ENCODE measurements around the gene CLDND2. TPM values are rescaled to one million over a fixed set of nuclear protein-coding genes. Genes with fewer than 3 reads are reported as not detected.

Gene CLDND2
- total and polyA plus RNA-seq, 2 experiments from 2014 or later = 7.7 TPM; not detected in 1

DNA sequence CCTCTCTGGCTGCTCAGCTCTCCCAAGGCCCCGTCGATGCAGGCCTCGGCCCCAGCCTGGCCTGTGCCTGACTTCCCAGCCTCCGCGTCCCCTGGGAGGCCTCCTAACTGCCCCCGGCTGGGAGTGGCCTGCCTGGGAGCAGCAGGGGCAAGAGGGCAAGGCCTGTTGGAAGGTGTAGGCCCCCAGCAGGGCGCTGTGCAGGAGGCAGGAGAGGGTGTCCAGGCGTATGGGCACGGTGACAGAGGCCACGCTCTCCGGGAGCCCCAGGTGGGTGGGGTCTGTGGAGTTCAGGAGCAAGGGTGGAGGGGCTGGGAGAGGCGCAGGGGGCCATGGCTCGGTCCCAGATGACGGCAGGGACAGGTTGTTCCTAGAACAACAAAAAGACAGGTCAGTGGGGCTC, 20.3 kb upstream of the CLDND2 start:
- Histone ChIP-seq H2AFZ (no peak overlapping the region), H3F3A (replicated peaks; ENCODE audit: low read depth) (no peaks in the 10 kb centered on the region), H3K4me2 (no peak overlapping the region), H3K27ac (ENCODE audit: low read depth) (no peak overlapping the region), H4K20me1 (replicated peaks; ENCODE audit: insufficient read depth) (no peaks in the 10 kb centered on the region), H3K9me2 (ENCODE audit: insufficient read depth) (no peaks in the 10 kb centered on the region), H3K4me1 (ENCODE audit: insufficient read depth) (no peaks in the 10 kb centered on the region), H3K4me3 (no peak overlapping the region), H3K27me3 (ENCODE audit: insufficient read depth) (no peaks in the 10 kb centered on the region), H3K79me2 (replicated peaks; ENCODE audit: insufficient read depth) (no peaks in the 10 kb centered on the region), H3K36me3 (ENCODE audit: insufficient read depth) (no peaks in the 10 kb centered on the region)
- Mint-ChIP-seq H3K4me1 (peaks cover 15% of the 10 kb centered on the region), H3K27ac (no peak overlapping the region), H3K36me3 (ENCODE audit: low read depth) (no peaks in the 10 kb centered on the region; the same call in 2 of the 3 replicates), H3K9me3 (no peaks in the 10 kb centered on the region; the same call in 1 of the 3 replicates), H3K4me3 (no peak overlapping the region), H3K27me3 (ENCODE audit: insufficient read depth, low read depth, poor library complexity) (peaks cover 16% of the 10 kb centered on the region)
- no peak for DNase-seq (ENCODE audit: low spot score)
- no peak for TF ChIP-seq ZNF331 (CRISPR knock-in tag; IDR thresholded peaks at IDR 0.05; ENCODE audit: low read depth)
- TF ChIP-seq, protein P1, sequence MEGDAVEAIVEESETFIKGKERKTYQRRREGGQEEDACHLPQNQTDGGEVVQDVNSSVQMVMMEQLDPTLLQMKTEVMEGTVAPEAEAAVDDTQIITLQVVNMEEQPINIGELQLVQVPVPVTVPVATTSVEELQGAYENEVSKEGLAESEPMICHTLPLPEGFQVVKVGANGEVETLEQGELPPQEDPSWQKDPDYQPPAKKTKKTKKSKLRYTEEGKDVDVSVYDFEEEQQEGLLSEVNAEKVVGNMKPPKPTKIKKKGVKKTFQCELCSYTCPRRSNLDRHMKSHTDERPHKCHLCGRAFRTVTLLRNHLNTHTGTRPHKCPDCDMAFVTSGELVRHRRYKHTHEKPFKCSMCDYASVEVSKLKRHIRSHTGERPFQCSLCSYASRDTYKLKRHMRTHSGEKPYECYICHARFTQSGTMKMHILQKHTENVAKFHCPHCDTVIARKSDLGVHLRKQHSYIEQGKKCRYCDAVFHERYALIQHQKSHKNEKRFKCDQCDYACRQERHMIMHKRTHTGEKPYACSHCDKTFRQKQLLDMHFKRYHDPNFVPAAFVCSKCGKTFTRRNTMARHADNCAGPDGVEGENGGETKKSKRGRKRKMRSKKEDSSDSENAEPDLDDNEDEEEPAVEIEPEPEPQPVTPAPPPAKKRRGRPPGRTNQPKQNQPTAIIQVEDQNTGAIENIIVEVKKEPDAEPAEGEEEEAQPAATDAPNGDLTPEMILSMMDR (conservative IDR thresholded peaks at IDR 0.05; ENCODE audit: low read depth in 2 of 2) = no peak
- no peak for TF ChIP-seq EZH2phosphoT487 (IDR thresholded peaks at IDR 0.05; ENCODE audit: unreplicated experiment)
- no peak for TF ChIP-seq NANOG (IDR thresholded peaks at IDR 0.05; ENCODE audit: borderline replicate concordance)
- TF ChIP-seq, protein P2, sequence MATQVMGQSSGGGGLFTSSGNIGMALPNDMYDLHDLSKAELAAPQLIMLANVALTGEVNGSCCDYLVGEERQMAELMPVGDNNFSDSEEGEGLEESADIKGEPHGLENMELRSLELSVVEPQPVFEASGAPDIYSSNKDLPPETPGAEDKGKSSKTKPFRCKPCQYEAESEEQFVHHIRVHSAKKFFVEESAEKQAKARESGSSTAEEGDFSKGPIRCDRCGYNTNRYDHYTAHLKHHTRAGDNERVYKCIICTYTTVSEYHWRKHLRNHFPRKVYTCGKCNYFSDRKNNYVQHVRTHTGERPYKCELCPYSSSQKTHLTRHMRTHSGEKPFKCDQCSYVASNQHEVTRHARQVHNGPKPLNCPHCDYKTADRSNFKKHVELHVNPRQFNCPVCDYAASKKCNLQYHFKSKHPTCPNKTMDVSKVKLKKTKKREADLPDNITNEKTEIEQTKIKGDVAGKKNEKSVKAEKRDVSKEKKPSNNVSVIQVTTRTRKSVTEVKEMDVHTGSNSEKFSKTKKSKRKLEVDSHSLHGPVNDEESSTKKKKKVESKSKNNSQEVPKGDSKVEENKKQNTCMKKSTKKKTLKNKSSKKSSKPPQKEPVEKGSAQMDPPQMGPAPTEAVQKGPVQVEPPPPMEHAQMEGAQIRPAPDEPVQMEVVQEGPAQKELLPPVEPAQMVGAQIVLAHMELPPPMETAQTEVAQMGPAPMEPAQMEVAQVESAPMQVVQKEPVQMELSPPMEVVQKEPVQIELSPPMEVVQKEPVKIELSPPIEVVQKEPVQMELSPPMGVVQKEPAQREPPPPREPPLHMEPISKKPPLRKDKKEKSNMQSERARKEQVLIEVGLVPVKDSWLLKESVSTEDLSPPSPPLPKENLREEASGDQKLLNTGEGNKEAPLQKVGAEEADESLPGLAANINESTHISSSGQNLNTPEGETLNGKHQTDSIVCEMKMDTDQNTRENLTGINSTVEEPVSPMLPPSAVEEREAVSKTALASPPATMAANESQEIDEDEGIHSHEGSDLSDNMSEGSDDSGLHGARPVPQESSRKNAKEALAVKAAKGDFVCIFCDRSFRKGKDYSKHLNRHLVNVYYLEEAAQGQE (IDR thresholded peaks at IDR 0.05; ENCODE audit: unreplicated experiment) = no peak
- ATAC-seq = no peak

DNA sequence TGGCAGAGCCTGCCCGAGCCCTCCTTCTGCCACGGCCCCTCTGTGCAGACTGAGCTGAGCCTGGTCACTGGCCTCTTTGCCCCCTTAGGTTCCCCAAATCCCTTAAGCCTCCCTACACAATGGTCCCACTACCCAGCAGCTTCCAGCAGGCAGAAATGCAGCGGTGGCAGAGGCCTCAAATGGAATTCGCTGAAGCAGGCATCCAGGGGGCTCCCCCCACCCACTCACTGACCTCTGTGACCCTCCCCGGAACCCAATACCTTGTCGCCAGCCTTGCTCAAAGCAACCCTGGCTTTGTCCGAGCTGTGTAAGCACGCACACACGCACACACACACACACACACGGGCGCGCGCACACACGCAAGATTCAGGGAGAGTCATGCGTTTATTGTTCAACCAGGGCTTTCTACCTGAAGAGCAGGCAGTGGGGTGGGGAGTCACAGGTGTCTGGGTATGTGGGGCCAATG, 19.2 kb upstream of the CLDND2 start, which contains the start of gene LIM2:
LIM2 (minus strand) TSS at position 51 of the 466 bp plus-strand sequence. CDS start 531 bp downstream, outside the sequence.
- Mint-ChIP-seq H3K27ac (peak within 1 kb of the TSS; percentile 48; the same call in 1 of the 2 replicates), H3K27me3 (ENCODE audit: insufficient read depth, low read depth, poor library complexity) (peaks cover 17% of the 10 kb centered on the region), H3K4me3 (no peak within 1 kb of the TSS; the same call in 2 of the 3 replicates), H3K4me1 (peaks cover 15% of the 10 kb centered on the region), H3K36me3 (ENCODE audit: low read depth) (no peaks in the 10 kb centered on the region; the same call in 2 of the 3 replicates), H3K9me3 (no peaks in the 10 kb centered on the region; the same call in 1 of the 3 replicates)
- Histone ChIP-seq H3K4me2 (no peak within 1 kb of the TSS), H3K36me3 (ENCODE audit: insufficient read depth) (no peaks in the 10 kb centered on the region), H3F3A (replicated peaks; ENCODE audit: low read depth) (no peaks in the 10 kb centered on the region), H3K79me2 (replicated peaks; ENCODE audit: insufficient read depth) (no peaks in the 10 kb centered on the region), H3K27me3 (ENCODE audit: insufficient read depth) (no peaks in the 10 kb centered on the region), H3K9me2 (ENCODE audit: insufficient read depth) (no peaks in the 10 kb centered on the region), H4K20me1 (replicated peaks; ENCODE audit: insufficient read depth) (no peaks in the 10 kb centered on the region), H3K27ac (ENCODE audit: low read depth) (no peak within 1 kb of the TSS), H3K4me1 (ENCODE audit: insufficient read depth) (no peaks in the 10 kb centered on the region), H2AFZ (no peak within 1 kb of the TSS), H3K4me3 (no peak within 1 kb of the TSS)
- no peak for DNase-seq (ENCODE audit: low spot score)
- ATAC-seq = no peak
- TF ChIP-seq JUNB (IDR thresholded peaks at IDR 0.05; ENCODE audit: unreplicated experiment) = no peak
- no peak for TF ChIP-seq ZNF114 (CRISPR knock-in tag; IDR thresholded peaks at IDR 0.05)
- TF ChIP-seq, protein P1 (conservative IDR thresholded peaks at IDR 0.05; ENCODE audit: low read depth in 2 of 2) = no peak
- TF ChIP-seq EZH2phosphoT487 (IDR thresholded peaks at IDR 0.05; ENCODE audit: unreplicated experiment) = no peak
- TF ChIP-seq, protein P3, sequence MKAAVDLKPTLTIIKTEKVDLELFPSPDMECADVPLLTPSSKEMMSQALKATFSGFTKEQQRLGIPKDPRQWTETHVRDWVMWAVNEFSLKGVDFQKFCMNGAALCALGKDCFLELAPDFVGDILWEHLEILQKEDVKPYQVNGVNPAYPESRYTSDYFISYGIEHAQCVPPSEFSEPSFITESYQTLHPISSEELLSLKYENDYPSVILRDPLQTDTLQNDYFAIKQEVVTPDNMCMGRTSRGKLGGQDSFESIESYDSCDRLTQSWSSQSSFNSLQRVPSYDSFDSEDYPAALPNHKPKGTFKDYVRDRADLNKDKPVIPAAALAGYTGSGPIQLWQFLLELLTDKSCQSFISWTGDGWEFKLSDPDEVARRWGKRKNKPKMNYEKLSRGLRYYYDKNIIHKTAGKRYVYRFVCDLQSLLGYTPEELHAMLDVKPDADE (IDR thresholded peaks at IDR 0.05) = no peak
- no peak for TF ChIP-seq NANOG (IDR thresholded peaks at IDR 0.05; ENCODE audit: borderline replicate concordance)
- no peak for TF ChIP-seq ZNF331 (CRISPR knock-in tag; IDR thresholded peaks at IDR 0.05; ENCODE audit: low read depth)
- no peak for TF ChIP-seq POLR2AphosphoS5 (IDR thresholded peaks at IDR 0.05; ENCODE audit: low read depth)
- TF ChIP-seq, protein P2 (IDR thresholded peaks at IDR 0.05; ENCODE audit: unreplicated experiment) = no peak
- TF ChIP-seq CREB1 (CRISPR knock-in tag; IDR thresholded peaks at IDR 0.05; ENCODE audit: low read depth) = no peak
- TF ChIP-seq STAT1 (IDR thresholded peaks at IDR 0.05; ENCODE audit: unreplicated experiment) = no peak

All from GM23338 (cell line).